Brain pericyte (primary cell): Measurements from ENCODE around the gene MATK.
"Not testable (repeated sequence)": the region's sequence is repeated elsewhere in the genome, so short reads cannot be mapped to it uniquely, and the experiment has no call there.

Source experiments
- DNase-seq: peaks from one replicate; pipeline ENCODE4 v3.0.0-alpha.2; 2012; ENCODE audit warnings: low read depth, low spot score

The MATK gene

DNA sequence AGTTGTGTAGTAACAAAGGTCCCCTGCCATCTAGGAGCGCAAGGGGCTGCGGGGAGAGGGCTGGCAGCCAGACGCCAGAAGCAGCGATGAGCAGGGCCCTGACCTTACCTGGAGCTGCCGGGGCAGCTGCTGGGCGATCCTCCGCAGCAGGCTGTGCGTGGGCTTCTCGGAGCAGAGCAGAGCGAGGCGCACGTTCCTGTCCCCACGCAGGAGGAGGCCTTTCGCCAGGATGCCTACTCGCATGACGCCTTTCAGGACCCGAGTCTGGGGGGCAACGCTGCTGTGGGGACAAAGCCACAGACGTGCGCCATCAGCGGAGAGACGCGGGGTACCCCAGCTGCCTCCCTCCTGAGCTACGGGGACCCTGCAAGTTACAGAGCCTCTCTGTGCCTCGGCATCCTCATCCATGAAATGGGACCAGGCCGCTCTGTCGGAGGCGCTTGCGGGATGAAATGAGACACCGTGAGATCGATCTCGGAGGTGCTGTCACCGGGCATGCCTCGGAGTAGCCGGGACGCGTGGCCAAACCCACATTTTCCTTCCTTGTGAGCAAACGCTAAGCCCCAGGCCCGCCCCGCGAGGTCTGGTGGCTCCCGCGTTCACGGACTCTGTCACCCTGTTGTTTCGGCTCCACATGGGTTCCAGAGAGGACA lies 30.5 kb upstream of the MATK start:
- no peak for DNase-seq

DNA sequence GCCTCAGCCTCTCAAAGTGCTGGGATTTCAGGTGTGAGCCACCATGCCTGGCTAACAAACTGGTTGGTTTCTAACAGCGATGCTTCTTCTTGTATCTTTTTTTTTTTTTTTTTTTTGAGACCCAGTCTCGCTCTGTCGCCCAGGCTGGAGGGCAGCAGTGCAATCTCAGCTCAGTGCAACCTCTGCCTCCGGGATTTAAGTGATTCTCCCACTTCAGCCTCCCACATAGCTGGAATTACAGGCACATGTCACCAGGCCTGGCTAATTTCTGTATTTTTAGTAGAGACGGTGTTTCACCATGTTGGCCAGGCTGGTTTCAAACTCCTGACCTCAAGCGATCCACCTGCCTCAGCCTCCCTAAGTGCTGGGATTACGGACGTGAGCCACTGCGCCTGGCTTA lies 30.0 kb upstream of the MATK start:
- not testable (repeated sequence) for DNase-seq

- no peak for DNase-seq
Measured at GRCh38 chr19:3814648-3815047, 28.5 kb upstream of the MATK start.

- DNase-seq: no peak
Measured at GRCh38 chr19:3813473-3814392, 27.6 kb upstream of the MATK start.

GRCh38 chr19:3810708-3811355 lies 24.7 kb upstream of the MATK start:
- no peak for DNase-seq

DNA sequence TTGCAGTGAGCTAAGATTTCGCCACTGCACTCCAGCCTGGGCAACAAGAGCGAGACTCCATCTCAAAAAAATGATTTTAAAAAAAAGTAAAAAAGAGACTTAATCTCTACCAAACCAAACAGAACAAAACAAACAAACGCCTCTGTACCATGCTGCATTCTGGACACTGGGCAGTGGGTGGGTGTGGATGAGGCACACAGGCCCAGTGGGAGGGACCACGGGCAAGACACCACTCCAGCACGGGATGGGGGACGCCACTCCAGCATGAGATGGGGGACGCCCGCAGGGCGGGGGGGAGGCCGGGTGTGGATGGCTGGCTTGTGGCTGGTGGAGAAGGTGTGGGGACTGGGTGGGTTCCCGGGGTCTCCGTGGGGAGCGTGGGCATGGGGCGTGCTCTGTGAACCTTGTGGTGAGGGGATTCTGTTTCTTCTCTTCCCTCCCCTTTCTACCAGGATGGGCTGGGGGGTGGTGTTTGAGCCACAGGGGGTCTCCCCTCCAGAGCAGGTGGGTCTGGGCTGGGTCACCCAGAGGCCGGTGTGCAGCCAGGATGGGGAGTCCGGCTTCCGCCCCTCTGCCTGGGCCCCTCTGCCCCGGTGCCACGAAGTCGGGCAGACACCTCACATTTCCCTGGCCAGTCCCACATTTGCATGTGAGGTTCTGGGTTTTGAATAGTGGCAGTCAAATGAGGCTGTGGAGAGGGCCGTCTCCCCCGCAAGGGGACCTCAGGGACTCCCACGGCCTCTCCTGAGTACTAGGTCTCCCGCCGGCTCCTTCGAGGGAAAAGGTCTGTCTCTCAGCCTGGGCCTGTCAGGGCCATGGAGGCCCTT lies 23.9 kb upstream of the MATK start:
- no peak for DNase-seq

- DNase-seq: no peak
Measured at GRCh38 chr19:3808420-3809143, 22.4 kb upstream of the MATK start.

DNA sequence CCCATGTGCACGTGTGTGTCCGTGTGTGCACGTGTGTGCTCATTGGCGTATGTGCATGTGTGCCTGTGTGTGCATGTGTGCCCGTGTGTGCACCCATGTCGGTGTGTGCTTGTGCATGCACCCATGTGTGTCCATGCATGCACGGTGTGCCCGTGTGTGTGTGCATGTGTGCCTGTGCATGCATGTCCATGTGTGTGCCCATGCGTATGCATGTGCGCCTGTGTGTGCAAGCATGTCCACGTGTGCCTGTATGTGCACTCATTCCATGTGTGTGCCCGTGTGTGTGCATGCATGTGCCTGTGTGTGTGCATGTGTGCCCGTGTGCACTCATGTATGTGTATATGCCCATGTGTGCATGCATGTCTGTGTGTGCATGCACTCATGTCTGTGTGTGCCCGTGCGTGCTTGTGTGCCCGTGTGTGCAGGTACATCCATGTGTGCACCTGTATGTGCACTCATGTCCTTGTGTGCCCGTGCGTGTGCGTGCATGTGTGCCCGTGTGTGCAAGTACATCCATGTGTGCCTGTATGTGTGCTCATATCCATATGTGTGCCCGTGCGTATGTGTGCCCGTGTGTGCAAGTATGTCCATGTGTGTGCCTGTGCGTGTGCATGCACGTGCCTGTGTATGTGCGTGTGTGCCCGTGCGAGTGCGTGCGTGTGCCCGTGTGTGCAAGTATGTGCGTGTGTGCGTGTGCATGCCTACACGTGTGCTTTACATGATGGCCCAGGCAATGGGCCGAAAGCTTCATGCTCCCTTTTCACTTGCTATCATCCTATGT lies 21.6 kb upstream of the MATK start:
- no peak for DNase-seq

DNA sequence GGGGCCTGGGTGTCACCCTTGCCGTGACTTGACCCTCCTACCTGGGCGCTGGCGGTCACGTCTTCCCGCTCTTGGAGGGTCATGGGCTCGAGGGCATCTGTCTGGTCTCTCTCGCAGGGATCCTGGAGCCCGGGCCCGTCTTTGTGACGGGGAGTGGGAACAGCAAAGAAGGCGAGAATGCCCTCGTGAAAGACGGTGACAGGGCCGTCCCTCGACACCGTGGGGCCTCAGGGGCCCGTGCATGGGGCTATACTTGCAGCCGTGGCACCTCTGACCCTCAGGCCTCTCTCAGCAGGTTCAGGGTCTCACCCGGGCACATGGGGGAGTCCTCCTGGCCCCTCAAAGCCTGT lies 20.9 kb upstream of the MATK start:
- DNase-seq: no peak

GRCh38 chr19:3805859-3806258 lies 19.7 kb upstream of the MATK start:
- DNase-seq: no peak

GRCh38 chr19:3804429-3804828 lies 18.2 kb upstream of the MATK start:
- no peak for DNase-seq

DNA sequence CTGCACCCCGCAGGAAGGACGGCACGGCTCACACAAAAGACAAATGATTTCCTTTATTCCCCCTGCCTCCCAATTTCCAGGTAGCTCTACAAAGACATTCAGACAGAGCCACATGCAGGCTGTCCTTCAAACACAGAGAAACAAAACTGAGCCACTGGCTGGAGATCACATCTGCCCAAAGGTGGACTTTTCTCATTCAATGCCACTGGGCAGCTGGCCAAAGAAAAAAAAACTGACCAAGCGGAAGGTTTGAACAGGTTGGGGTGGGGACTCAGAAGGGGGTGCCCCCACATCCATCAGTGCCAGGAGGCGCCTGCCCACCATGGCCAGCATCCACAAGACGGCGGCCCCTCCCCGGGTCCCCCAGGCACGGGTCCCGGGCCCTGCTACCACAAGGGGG lies 17.8 kb upstream of the MATK start:
- DNase-seq: no peak

GRCh38 chr19:3803114-3803888 lies 17.1 kb upstream of the MATK start:
- DNase-seq: no peak

GRCh38 chr19:3801412-3802096 lies 15.4 kb upstream of the MATK start:
- no peak for DNase-seq

GRCh38 chr19:3800996-3801395 lies 14.8 kb upstream of the MATK start:
- DNase-seq: no peak

DNA sequence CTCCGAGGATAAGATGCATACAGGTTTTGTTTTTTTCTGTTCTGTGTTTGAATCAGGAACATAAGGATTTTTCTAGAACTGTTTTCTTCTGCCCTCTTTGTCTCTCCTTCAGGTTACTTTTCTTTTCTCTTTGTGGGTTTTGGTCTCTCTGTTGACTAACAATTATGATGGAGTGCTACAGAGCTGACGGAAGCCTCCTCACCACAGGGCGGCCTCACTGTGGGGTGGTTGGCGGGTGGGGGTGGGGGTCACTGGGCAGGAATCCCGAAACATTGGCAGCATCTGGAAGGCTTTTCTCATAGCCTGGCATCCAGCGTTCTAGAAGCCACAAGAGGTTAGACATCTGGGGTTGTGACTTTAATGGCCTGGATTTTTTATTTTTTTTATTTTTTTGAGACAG lies 12.0 kb upstream of the MATK start:
- DNase-seq: no peak

DNA sequence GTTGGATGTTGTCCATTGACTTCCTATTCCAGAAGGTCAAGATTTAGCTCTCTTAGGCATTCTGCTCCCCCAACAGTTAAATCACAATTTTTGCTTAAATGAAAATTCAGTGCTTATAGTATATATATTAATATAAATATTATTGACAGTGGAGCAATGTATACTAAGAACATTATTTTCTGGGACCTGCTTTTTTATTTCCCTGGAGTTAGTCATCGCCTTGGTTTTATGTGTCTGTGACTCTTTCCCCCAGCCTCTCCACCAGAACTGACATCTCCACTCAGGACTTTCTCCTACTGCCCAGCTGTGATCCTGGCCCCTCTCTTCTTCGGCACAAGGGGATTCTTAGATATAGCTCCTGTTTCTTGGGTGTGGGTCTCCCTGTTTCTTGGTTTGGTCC lies 10.2 kb upstream of the MATK start:
- no peak for DNase-seq

DNA sequence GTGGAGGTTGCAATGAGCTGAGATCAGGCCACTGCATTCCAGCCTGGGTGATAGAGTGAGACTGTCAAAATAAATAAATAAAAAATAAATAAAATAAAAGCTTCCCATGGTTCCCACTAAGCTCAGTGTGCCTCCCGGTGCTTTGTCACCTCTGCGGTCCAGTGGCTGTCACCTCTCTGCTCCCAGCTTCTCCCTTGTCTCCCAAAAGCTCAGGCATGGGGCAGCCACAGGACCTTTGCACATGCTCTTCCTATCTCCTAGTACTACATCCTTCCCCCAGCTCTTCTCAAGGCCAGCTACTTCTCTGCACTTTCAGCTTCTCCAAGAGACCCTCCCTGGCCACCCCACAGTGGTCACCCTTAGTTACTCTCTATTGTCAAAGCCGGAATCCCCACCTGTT lies 7.6 kb upstream of the MATK start:
- DNase-seq: no peak

- no peak for DNase-seq
Measured at GRCh38 chr19:3792114-3792513, 5.9 kb upstream of the MATK start.
